Tibial nerve (tissue), 3 donors: Measurements from ENCODE around the gene CCDC112.

Experiments used
- CTCF ChIP-seq, 5 experiments: fragments of 200-600 bp in 3 of 5; fragments of 450-650 bp in 2 of 5; sonication (generic) in 3 of 5; IDR thresholded peaks; one replicate each; pipeline ENCODE4 v1.5.1; 2016 to 2019; ENCODE audit warnings: antibody characterized with exemption in 5 of 5, mild to moderate bottlenecking in 3 of 5, moderate library complexity in 2 of 5
- POLR2A ChIP-seq, 2 donors: fragments of 450-650 bp; IDR thresholded peaks; one replicate each; pipeline ENCODE4 v1.6.1; 2017; ENCODE audit warnings: antibody characterized with exemption in 2 of 2, mild to moderate bottlenecking in 2 of 2, moderate library complexity in 2 of 2

- TF ChIP-seq CTCF (IDR thresholded peaks at IDR 0.05) (no peak), POLR2A (IDR thresholded peaks at IDR 0.05) (no peak)
These were observed 40.5 kb upstream of the CCDC112 start for GRCh38 chr5:115336964-115337363.
